Neural progenitor cell (in vitro differentiated cells): ENCODE data around the gene TRIM44. TPM values are rescaled to one million over a fixed set of nuclear protein-coding genes. Genes with fewer than 3 reads are reported as not detected.

Experiments used
- DNase-seq: peaks from one replicate; pipeline ENCODE4 v3.0.0-alpha.2; 2016; ENCODE audit warnings: low spot score
- H2AFZ ChIP-seq: fragments of 200-600 bp; sonication (generic); replicated peaks from 2 replicates; pipeline ENCODE4 v1.6.1; 2016; ENCODE audit warnings: antibody characterized with exemption
- H3F3A ChIP-seq: fragments of 200-600 bp; sonication (generic); 2 replicates; pipeline ENCODE4 v1.6.1; 2016; ENCODE audit warnings: antibody characterized with exemption, low read depth
- H3K27ac ChIP-seq: fragments of 200-600 bp; sonication (generic); 2 replicates; pipeline ENCODE4 v1.5.1; 2016; ENCODE audit warnings: mild to moderate bottlenecking
- H3K27me3 ChIP-seq: fragments of 200-600 bp; sonication (generic); 2 replicates; pipeline ENCODE4 v1.6.1; 2016; ENCODE audit warnings: mild to moderate bottlenecking, moderate library complexity
- H3K36me3 ChIP-seq: fragments of 200-600 bp; sonication (generic); 2 replicates; pipeline ENCODE4 v1.5.1; 2016
- H3K4me1 ChIP-seq: fragments of 200-600 bp; sonication (generic); 2 replicates; pipeline ENCODE4 v1.6.1; 2016; ENCODE audit warnings: mixed run types
- H3K4me2 ChIP-seq: fragments of 200-600 bp; sonication (generic); 2 replicates; pipeline ENCODE4 v1.6.1; 2016
- H3K4me3 ChIP-seq: fragments of 200-600 bp; sonication (generic); 2 replicates; pipeline ENCODE4 v1.5.1; 2016
- H3K79me2 ChIP-seq: fragments of 200-600 bp; sonication (generic); 2 replicates; pipeline ENCODE4 v1.6.1; 2016; ENCODE audit warnings: low read depth
- H3K9ac ChIP-seq: fragments of 200-600 bp; sonication (generic); 2 replicates; pipeline ENCODE4 v1.6.1; 2016
- H3K9me3 ChIP-seq: fragments of 200-600 bp; sonication (generic); 2 replicates; pipeline ENCODE4 v1.5.1; 2016; ENCODE audit warnings: low read depth
- H4K20me1 ChIP-seq: fragments of 200-600 bp; sonication (generic); 2 replicates; pipeline ENCODE4 v1.6.1; 2016; ENCODE audit warnings: low read depth
- H3K27ac Mint-ChIP-seq: 3 replicates; pipeline ENCODE4 v1.8.0; 2021; ENCODE audit warnings: mixed read lengths
- H3K27me3 Mint-ChIP-seq: 2 replicates; pipeline ENCODE4 v1.8.0; 2022; ENCODE audit warnings: low read depth, mild to moderate bottlenecking, inconsistent platforms, moderate library complexity, mixed read lengths; ENCODE audit not compliant: insufficient read depth
- H3K36me3 Mint-ChIP-seq: 3 replicates; pipeline ENCODE4 v1.8.0; 2021; ENCODE audit warnings: mixed read lengths
- H3K4me1 Mint-ChIP-seq: 3 replicates; pipeline ENCODE4 v1.8.0; 2021; ENCODE audit warnings: mixed read lengths
- H3K4me3 Mint-ChIP-seq: 3 replicates; pipeline ENCODE4 v1.8.0; 2021; ENCODE audit warnings: mild to moderate bottlenecking, moderate library complexity, mixed read lengths
- H3K9me3 Mint-ChIP-seq: 3 replicates; pipeline ENCODE4 v1.8.0; 2020; ENCODE audit warnings: mixed read lengths
- CTCF ChIP-seq: fragments of 200-600 bp; sonication (generic); IDR thresholded peaks from 2 replicates; pipeline ENCODE4 v1.5.1; 2017; ENCODE audit warnings: antibody characterized with exemption, mild to moderate bottlenecking
- EZH2 ChIP-seq: fragments of 200-600 bp; sonication (generic); IDR thresholded peaks from 2 replicates; pipeline ENCODE4 v1.6.1; 2017; ENCODE audit warnings: antibody characterized with exemption, mild to moderate bottlenecking, moderate library complexity
- EZH2phosphoT487 ChIP-seq: fragments of 200-600 bp; sonication (generic); IDR thresholded peaks from 2 replicates; pipeline ENCODE4 v1.6.1; 2017; ENCODE audit warnings: antibody characterized with exemption
- total RNA-seq: library from RNA; depleted of rRNA; stranded (reverse); fragments of >200 nt; gene quantifications from 2 replicates; pipeline ENCODE4 v1.2.3, GENCODE V29; 2015; ENCODE audit warnings: low replicate concordance

The TRIM44 gene
- total RNA-seq, 1 donor from 2014 or later: 44.1 TPM

DNA sequence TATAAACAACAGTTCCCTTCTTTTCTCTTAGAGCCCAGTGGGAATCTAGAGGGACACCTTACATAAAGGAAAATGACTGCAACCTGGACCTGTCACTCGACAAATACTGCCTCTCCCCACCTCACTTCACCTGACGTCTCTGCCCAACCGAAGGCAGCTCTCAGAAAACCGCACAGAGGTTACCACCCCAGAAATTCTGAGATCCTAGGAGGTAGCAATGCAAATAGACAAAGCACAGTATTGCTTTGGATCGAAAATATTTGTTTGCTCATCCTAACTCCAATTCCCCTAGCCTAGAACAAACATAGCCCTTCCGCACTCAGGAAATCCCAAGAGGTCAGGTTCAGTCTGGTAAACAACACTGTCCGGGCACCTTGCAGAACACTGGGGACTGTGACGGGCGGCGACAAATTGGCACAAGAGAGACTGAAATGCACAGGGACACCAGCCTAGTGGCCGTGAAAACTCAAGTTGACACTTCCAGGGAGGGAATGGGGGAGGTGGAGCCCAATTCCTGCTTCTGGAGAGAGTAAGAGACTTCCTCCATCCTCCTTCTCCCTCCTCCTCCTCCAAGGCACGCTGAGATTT, 420 bp upstream of the TRIM44 start:
- H3K36me3 ChIP-seq: peaks cover 27% of the 10 kb centered on the region
- TF ChIP-seq CTCF (no peak), EZH2 (no peak), EZH2phosphoT487 (no peak)
- H3K9me3 ChIP-seq: peaks cover 18% of the 10 kb centered on the region
- no peak overlapping the region for H3K27ac ChIP-seq
- peaks cover 6% of the 10 kb centered on the region for H3K4me1 ChIP-seq
- H3K27me3 Mint-ChIP-seq: peaks cover 4% of the 10 kb centered on the region
- peaks cover 34% of the 10 kb centered on the region for H3K9me3 Mint-ChIP-seq
- H4K20me1 ChIP-seq: no peaks in the 10 kb centered on the region
- no peak for DNase-seq
- H3K27ac Mint-ChIP-seq: peak overlapping the region; percentile 97
- H3K4me3 Mint-ChIP-seq: peak overlapping the region; percentile 95
- H3K27me3 ChIP-seq: peaks cover 59% of the 10 kb centered on the region
- no peak overlapping the region for H3K9ac ChIP-seq
- peaks cover 31% of the 10 kb centered on the region for H3K4me1 Mint-ChIP-seq
- peaks cover 20% of the 10 kb centered on the region for H3F3A ChIP-seq
- peak overlapping the region; percentile 94 for H2AFZ ChIP-seq
- H3K36me3 Mint-ChIP-seq: peaks cover 28% of the 10 kb centered on the region
- H3K79me2 ChIP-seq: peaks cover 41% of the 10 kb centered on the region
- peak overlapping the region; percentile 74 for H3K4me2 ChIP-seq
- peak overlapping the region; percentile 49 for H3K4me3 ChIP-seq

GRCh38 chr11:35663408-35663702, 780 bp downstream of the TRIM44 start:
- Histone ChIP-seq H3K36me3 (peaks cover 27% of the 10 kb centered on the region), H3K4me2 (peak overlapping the region; percentile 74), H3K79me2 (peaks cover 53% of the 10 kb centered on the region), H3K4me3 (peak overlapping the region; percentile 49), H4K20me1 (no peaks in the 10 kb centered on the region), H2AFZ (peak overlapping the region; percentile 94), H3K9me3 (peaks cover 18% of the 10 kb centered on the region), H3K27ac (no peak overlapping the region), H3F3A (peaks cover 20% of the 10 kb centered on the region), H3K9ac (no peak overlapping the region), H3K27me3 (peaks cover 47% of the 10 kb centered on the region), H3K4me1 (peaks cover 6% of the 10 kb centered on the region)
- peaks cover 31% of the 10 kb centered on the region for H3K4me1 Mint-ChIP-seq
- DNase-seq: no peak
- TF ChIP-seq CTCF: no peak
- TF ChIP-seq EZH2: no peak
- no peak for TF ChIP-seq EZH2phosphoT487
- peak overlapping the region; percentile 95 for H3K4me3 Mint-ChIP-seq
- H3K27me3 Mint-ChIP-seq: peaks cover 4% of the 10 kb centered on the region
- H3K9me3 Mint-ChIP-seq: peaks cover 41% of the 10 kb centered on the region
- peak overlapping the region; percentile 34 for H3K27ac Mint-ChIP-seq
- H3K36me3 Mint-ChIP-seq: peaks cover 37% of the 10 kb centered on the region

- Histone ChIP-seq H3F3A (peaks cover 20% of the 10 kb centered on the region), H3K4me3 (peak overlapping the region; percentile 20), H3K27ac (no peak overlapping the region), H3K4me1 (peaks cover 6% of the 10 kb centered on the region), H3K79me2 (peaks cover 68% of the 10 kb centered on the region), H4K20me1 (no peaks in the 10 kb centered on the region), H3K27me3 (peaks cover 31% of the 10 kb centered on the region), H3K9me3 (peaks cover 18% of the 10 kb centered on the region), H2AFZ (no peak overlapping the region), H3K4me2 (no peak overlapping the region), H3K36me3 (peaks cover 27% of the 10 kb centered on the region), H3K9ac (no peak overlapping the region)
- Mint-ChIP-seq H3K36me3 (peaks cover 44% of the 10 kb centered on the region), H3K27me3 (peaks cover 4% of the 10 kb centered on the region), H3K27ac (no peak overlapping the region), H3K4me1 (peaks cover 31% of the 10 kb centered on the region), H3K9me3 (peaks cover 43% of the 10 kb centered on the region), H3K4me3 (peak overlapping the region; percentile 0)
- TF ChIP-seq EZH2: no peak
- no peak for TF ChIP-seq CTCF
- no peak for TF ChIP-seq EZH2phosphoT487
- no peak for DNase-seq
These were observed 2.4 kb downstream of the TRIM44 start for GRCh38 chr11:35664977-35665441.
